ENCODE measurements around the gene FBXO46.

- TF ChIP-seq FOS (IDR thresholded peaks at IDR 0.05; ENCODE audit: low read depth, low read length) (no peak), SMC3 (IDR thresholded peaks at IDR 0.05; ENCODE audit: low read depth, low read length) (no peak), CTCF (conservative IDR thresholded peaks at IDR 0.05; ENCODE audit: low read depth, low read length) (no peak), POLR2A (IDR thresholded peaks at IDR 0.05; ENCODE audit: low read depth, low read length) (no peak), RFX5 (IDR thresholded peaks at IDR 0.05; ENCODE audit: low read depth, low read length) (no peak), RCOR1 (IDR thresholded peaks at IDR 0.05; ENCODE audit: insufficient replicate concordance, low read length) (no peak), MXI1 (IDR thresholded peaks at IDR 0.05; ENCODE audit: borderline replicate concordance, low read depth, low read length) (no peak), USF2 (IDR thresholded peaks at IDR 0.05; ENCODE audit: low read depth, low read length) (no peak), RAD21 (IDR thresholded peaks at IDR 0.05; ENCODE audit: low read length) (no peak)
Measured at GRCh38 chr19:45762870-45763631, 32.4 kb upstream of the FBXO46 start.

Measured in IMR-90 (cell line).